NOMO-1 treated with DMSO at 0.1 percent for 48 hours (cell line): Measurements from ENCODE around the gene SPON1.
"Not testable (repeated sequence)": the region's sequence is repeated elsewhere in the genome, so short reads cannot be mapped to it uniquely, and the experiment has no call there.

Experiments used
- DNase-seq: peaks from one replicate; lab custom pipeline; 2025; ENCODE audit not compliant: unreplicated experiment; lab: John Stamatoyannopoulos, UW

The SPON1 gene

GRCh38 chr11:13962562-13963168 lies at the start of gene SPON1:
SPON1 (plus strand) TSS chr11:13962723; CDS start chr11:13962905, 182 bp downstream.
- DNase-seq, result peak; percentile 18

- no peak for DNase-seq
Measured at GRCh38 chr11:13917264-13917663, 45.3 kb upstream of the SPON1 start.

- DNase-seq, result no peak
Measured at GRCh38 chr11:13917904-13918303, 44.6 kb upstream of the SPON1 start.

GRCh38 chr11:13920756-13921155 lies 41.8 kb upstream of the SPON1 start:
- DNase-seq, result no peak

- DNase-seq, result no peak
Measured at GRCh38 chr11:13921545-13921944, 41.0 kb upstream of the SPON1 start.

GRCh38 chr11:13923182-13923581 lies 39.3 kb upstream of the SPON1 start:
- DNase-seq, result no peak

GRCh38 chr11:13923716-13924650 lies 38.5 kb upstream of the SPON1 start:
- no peak for DNase-seq

- peak; percentile 92 for DNase-seq
Measured at GRCh38 chr11:13924801-13925327, 37.7 kb upstream of the SPON1 start.

GRCh38 chr11:13926366-13926765 lies 36.2 kb upstream of the SPON1 start:
- not testable (repeated sequence) for DNase-seq

- DNase-seq, result no peak
Measured at GRCh38 chr11:13926981-13927380, 35.5 kb upstream of the SPON1 start.

- DNase-seq, result no peak
Measured at GRCh38 chr11:13927481-13927880, 35.0 kb upstream of the SPON1 start.

- no peak for DNase-seq
Measured at GRCh38 chr11:13928566-13929251, 33.8 kb upstream of the SPON1 start.

- DNase-seq, result no peak
Measured at GRCh38 chr11:13929395-13929891, 33.1 kb upstream of the SPON1 start.

GRCh38 chr11:13931356-13931755 lies 31.2 kb upstream of the SPON1 start:
- DNase-seq, result no peak

- not testable (repeated sequence) for DNase-seq
Measured at GRCh38 chr11:13937154-13937553, 25.4 kb upstream of the SPON1 start.

GRCh38 chr11:13938829-13939228 lies 23.7 kb upstream of the SPON1 start:
- not testable (repeated sequence) for DNase-seq

GRCh38 chr11:13939961-13940906 lies 22.3 kb upstream of the SPON1 start:
- DNase-seq, result no peak

GRCh38 chr11:13940907-13941256 lies 21.6 kb upstream of the SPON1 start:
- DNase-seq, result no peak

GRCh38 chr11:13941775-13942174 lies 20.7 kb upstream of the SPON1 start:
- DNase-seq, result no peak

- DNase-seq, result no peak
Measured at GRCh38 chr11:13942378-13942777, 20.1 kb upstream of the SPON1 start.
